ENCODE results near the gene GOLIM4. TPM values are rescaled to one million over a fixed set of nuclear protein-coding genes. Genes with fewer than 3 reads are reported as not detected.
A peak's percentile ranks its signal among the peaks of the same experiment; 100 is the strongest.

GOLIM4 gene
- polyA plus RNA-seq, 1 experiment = 34.4 TPM

- CTCF ChIA-PET = interaction anchor here (0.6 to 15.2 kb wide), 30 partner anchors 7 to 835 kb away, joined by 3 to 424 read pairs (median 5); no protein-coding TSS in a partner anchor
- DNase-seq (ENCODE audit: low read depth, low spot score) = no peak
- Histone ChIP-seq H3K4me3 (ENCODE audit: low read depth, low read length) (no peak overlapping the region), H3K9me3 (ENCODE audit: control insufficient read depth, insufficient read depth, low read length) (no peaks in the 10 kb centered on the region), H3K27me3 (ENCODE audit: control insufficient read depth, insufficient read depth, low read length) (no peaks in the 10 kb centered on the region), H3K27ac (ENCODE audit: low read depth, low read length) (no peak overlapping the region)
- POLR2A ChIA-PET = interaction anchor here (0.6 kb wide), 1 partner anchor 201 kb away, joined by 3 read pairs; no protein-coding TSS in a partner anchor
- no peak for TF ChIP-seq CTCF (IDR thresholded peaks at IDR 0.05; ENCODE audit: low read depth, low read length)
Observed at GRCh38 chr3:168048414-168049330, 47.1 kb downstream of the GOLIM4 start.

DNA sequence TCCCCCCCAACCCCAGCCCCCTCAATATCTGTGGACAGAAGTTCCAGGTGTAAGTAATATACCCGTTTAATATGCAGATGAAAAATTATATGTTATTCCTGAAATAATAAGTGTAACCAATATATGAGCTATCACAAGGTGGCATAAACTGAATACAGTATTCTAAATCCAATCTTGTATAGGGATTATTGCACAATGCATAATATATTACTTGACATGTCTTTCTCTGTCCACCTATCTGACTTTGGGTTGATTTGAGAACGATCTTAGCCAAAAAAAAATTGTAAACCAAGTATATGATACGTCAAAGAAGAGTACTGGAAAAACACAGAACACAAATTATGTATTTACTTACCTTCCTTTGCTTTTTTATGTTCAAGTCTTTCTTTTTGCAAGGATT is 47.8 kb downstream of the GOLIM4 start:
- no peaks in the 10 kb centered on the region for H3K9me3 ChIP-seq (ENCODE audit: control insufficient read depth, insufficient read depth, low read length)
- H3K27ac ChIP-seq (ENCODE audit: low read depth, low read length) = no peak overlapping the region
- POLR2A ChIA-PET = interaction anchor here (0.6 kb wide), 1 partner anchor 202 kb away, joined by 3 read pairs; no protein-coding TSS in a partner anchor
- H3K4me3 ChIP-seq (ENCODE audit: low read depth, low read length) = no peak overlapping the region
- no peaks in the 10 kb centered on the region for H3K27me3 ChIP-seq (ENCODE audit: control insufficient read depth, insufficient read depth, low read length)
- no peak for DNase-seq (ENCODE audit: low read depth, low spot score)
- CTCF ChIA-PET = interaction anchor here (0.6 to 15.2 kb wide), 33 partner anchors 8 to 836 kb away, joined by 3 to 424 read pairs (median 5); no protein-coding TSS in a partner anchor
- no peak for TF ChIP-seq CTCF (IDR thresholded peaks at IDR 0.05; ENCODE audit: low read depth, low read length)

DNA sequence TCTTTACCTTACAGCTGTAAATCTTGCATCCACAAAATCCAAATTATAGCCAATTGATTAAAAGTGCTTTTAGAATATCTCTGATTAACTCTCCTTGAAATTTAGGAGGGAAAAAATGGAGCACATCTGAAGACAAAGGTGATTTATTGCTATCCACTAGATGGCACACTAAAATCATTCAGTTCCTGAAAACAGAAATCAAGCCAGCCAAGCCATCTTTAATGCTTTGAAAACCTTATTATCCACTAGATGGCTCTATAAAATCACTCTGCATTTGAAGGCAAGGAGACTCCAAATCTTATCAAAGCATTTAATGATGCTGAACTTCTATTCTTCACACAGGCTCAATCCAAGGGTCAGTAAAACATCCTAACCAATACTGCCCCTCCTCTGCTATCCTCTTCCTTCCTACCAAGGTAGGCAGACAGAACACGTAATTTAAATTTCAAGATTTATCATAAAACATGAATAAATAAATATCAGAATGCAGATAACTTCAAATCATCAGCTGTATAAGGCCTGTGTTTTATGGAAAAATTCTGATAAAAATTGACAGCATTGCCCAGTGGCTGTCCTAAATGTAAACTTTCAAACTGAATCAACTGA is 48.4 kb downstream of the GOLIM4 start:
- DNase-seq (ENCODE audit: low read depth, low spot score) = peak; percentile 55
- ChIA-PET POLR2A (no interaction called here), CTCF (interaction anchor here (0.6 to 15.2 kb wide), 44 partner anchors 8 to 836 kb away, joined by 3 to 424 read pairs (median 5); no protein-coding TSS in a partner anchor)
- H3K4me3 ChIP-seq (ENCODE audit: low read depth, low read length) = no peak overlapping the region
- TF ChIP-seq CTCF (IDR thresholded peaks at IDR 0.05; ENCODE audit: low read depth, low read length) = peak; percentile 83
- no peaks in the 10 kb centered on the region for H3K9me3 ChIP-seq (ENCODE audit: control insufficient read depth, insufficient read depth, low read length)
- no peaks in the 10 kb centered on the region for H3K27me3 ChIP-seq (ENCODE audit: control insufficient read depth, insufficient read depth, low read length)
- no peak overlapping the region for H3K27ac ChIP-seq (ENCODE audit: low read depth, low read length)

- POLR2A ChIA-PET = no interaction called here
- TF ChIP-seq CTCF (IDR thresholded peaks at IDR 0.05; ENCODE audit: low read depth, low read length) = no peak
- CTCF ChIA-PET = interaction anchor here (0.5 to 15.2 kb wide), 3 partner anchors 9 to 122 kb away, joined by 3 to 424 read pairs (median 7); no protein-coding TSS in a partner anchor
Observed at GRCh38 chr3:168044049-168044448, 51.7 kb downstream of the GOLIM4 start.

More at GRCh38 chr3:168044049-168044448, 51.7 kb downstream of the GOLIM4 start:
- Histone ChIP-seq H3K9me3 (ENCODE audit: control insufficient read depth, insufficient read depth, low read length) (no peaks in the 10 kb centered on the region), H3K27ac (ENCODE audit: low read depth, low read length) (no peak overlapping the region), H3K4me3 (ENCODE audit: low read depth, low read length) (no peak overlapping the region), H3K27me3 (ENCODE audit: control insufficient read depth, insufficient read depth, low read length) (no peaks in the 10 kb centered on the region)
- DNase-seq (ENCODE audit: low read depth, low spot score) = no peak
